Psoas muscle (tissue), 8 donors: Measurements from ENCODE around the gene HYLS1. TPM values are rescaled to one million over a fixed set of nuclear protein-coding genes. Genes with fewer than 3 reads are reported as not detected.

ENCODE experiments used
- ATAC-seq, 4 donors: fragments of 200-7000 bp; cut with Tn5 transposase; one replicate each; pipeline ENCODE4 v1.9.1; 2020; ENCODE audit warnings: moderate library complexity in 3 of 4, mild to moderate bottlenecking in 2 of 4
- DNase-seq, 2 donors: peaks; one replicate each; pipeline ENCODE4 v3.0.0-alpha.2; 2020
- H3K27ac ChIP-seq: fragments of 200-600 bp; one replicate; pipeline ENCODE4 v1.8.0; 2022
- H3K27me3 ChIP-seq, 3 donors: fragments of 200-600 bp in 1 of 3; one replicate each; pipeline versions ENCODE4 v1.6.1 to v1.8.0; 2013 to 2022; ENCODE audit warnings: low read length in 2 of 3, mild to moderate bottlenecking in 2 of 3, moderate library complexity in 1 of 3; ENCODE audit not compliant: insufficient read depth in 3 of 3
- H3K36me3 ChIP-seq, 2 donors: fragments of 200-600 bp in 1 of 2; one replicate each; pipeline versions ENCODE4 v1.6.1 to v1.8.0; 2013 to 2022; ENCODE audit warnings: low read depth in 1 of 2, mild to moderate bottlenecking in 1 of 2, moderate library complexity in 1 of 2; ENCODE audit not compliant: insufficient read depth in 1 of 2
- H3K4me1 ChIP-seq: fragments of 200-600 bp; one replicate; pipeline ENCODE4 v1.8.0; 2022
- H3K4me3 ChIP-seq: fragments of 200-600 bp; one replicate; pipeline ENCODE4 v1.8.0; 2022; ENCODE audit warnings: mild to moderate bottlenecking
- H3K9me3 ChIP-seq: fragments of 200-600 bp; one replicate; pipeline ENCODE4 v1.8.0; 2022
- WGBS, 3 donors: extraction: QIAGEN DNeasy Blood & Tissue Kit; methylation state at CpG; one replicate each; pipeline versions ENCODE4 v1.1.6 to v1.1.7; 2013; 5-methylcytosine and 5-hydroxymethylcytosine counted together
- intact Hi-C, 2 donors: fragments of 100-400 bp; cut with DNase I; formaldehyde crosslinking; loops; one replicate each; pipeline versions ENCODE4 v1.11.0 to v1.14.2; 2022
- polyA plus RNA-seq, 3 donors: library from polyadenylated mRNA; stranded (reverse); fragments of 200-250 nt; gene quantifications; one replicate each; pipeline ENCODE4 v1.2.3, GENCODE V29; 2013
- total RNA-seq, 4 donors: library from RNA; stranded (reverse); fragmentation: NEBNext Ultra II Directional in 2 of 4; extraction: Animal tissue kit (Norgen Biotek cat#: 25700) in 2 of 4; gene quantifications; one replicate each; pipeline versions ENCODE4 v1.2.1 to v1.2.4, GENCODE V29; 2021 to 2023
- TF ChIP-seq, protein P1 (sequence below): fragments of 200-600 bp; IDR thresholded peaks from one replicate; pipeline ENCODE4 v1.8.0; 2022; ENCODE audit warnings: antibody characterized with exemption
- donor health status: healthy with polysubstance abuse.
- donor health status: DM: no; HTN: no; CAD: no; lungs with moderate emphysema.
- donor health status: Bipolar disorder and iron deficiency.
- donor health status: healthy.
- donor health status: DM: yes; HTN: yes; CAD: no.
- donor health status: DM: no; HTN: no; CAD: no.
- donor health status: DM: no; HTN: no; CAD: no.
- donor health status: DM: yes; HTN: yes; CAD: no.

Gene HYLS1
- total and polyA plus RNA-seq, 7 donors = 1.8 to 7.2 (median 3.8) TPM

DNA sequence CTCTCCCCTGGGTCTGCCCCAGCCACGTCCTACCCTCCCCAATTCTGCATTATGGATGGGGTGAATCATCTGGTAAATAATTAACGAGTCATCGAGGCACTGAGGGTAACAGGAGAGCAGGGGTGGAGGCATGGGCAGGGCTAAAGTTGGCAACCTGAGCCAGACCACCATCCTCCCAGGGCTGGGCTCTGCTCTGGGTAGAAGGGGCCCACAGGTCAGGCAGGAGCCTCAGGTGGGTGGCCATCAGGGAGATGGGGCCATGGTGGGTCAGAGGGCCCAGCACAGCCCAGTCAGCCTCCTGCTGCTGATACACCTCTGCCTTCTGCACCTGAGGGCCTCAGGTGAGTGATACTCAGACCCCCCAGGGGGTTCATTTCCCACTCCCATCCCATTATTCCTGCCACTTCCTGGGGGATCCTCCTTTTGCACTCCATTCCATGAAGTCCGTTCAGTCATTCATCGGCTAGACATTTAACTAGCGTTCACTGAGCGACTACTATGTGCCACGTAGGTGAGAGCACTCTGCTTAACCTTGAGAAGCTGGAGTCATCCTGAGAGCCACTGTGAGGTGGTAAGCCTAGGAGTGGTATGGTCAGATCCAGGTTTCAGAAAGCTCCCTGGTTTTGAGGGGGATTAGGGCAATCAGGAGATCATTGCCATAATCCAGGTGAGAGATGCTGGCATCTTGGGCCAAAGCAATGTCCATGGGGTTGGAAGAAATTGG is 58.5 kb downstream of the HYLS1 start, which contains the start of gene VSIG10L2:
TSS of gene VSIG10L2 (plus strand) at position 248 of the 724 bp plus-strand sequence. CDS start at position 260, 12 bp downstream.
- Histone ChIP-seq H3K27me3 (no peaks in the 10 kb centered on the region), H3K9me3 (no peaks in the 10 kb centered on the region), H3K36me3 (no peaks in the 10 kb centered on the region), H3K4me1 (no peaks in the 10 kb centered on the region), H3K4me3 (no peak within 1 kb of the TSS), H3K27ac (no peak within 1 kb of the TSS)
- DNase-seq (no peak), ATAC-seq (no peak)
- TF ChIP-seq, protein P1, sequence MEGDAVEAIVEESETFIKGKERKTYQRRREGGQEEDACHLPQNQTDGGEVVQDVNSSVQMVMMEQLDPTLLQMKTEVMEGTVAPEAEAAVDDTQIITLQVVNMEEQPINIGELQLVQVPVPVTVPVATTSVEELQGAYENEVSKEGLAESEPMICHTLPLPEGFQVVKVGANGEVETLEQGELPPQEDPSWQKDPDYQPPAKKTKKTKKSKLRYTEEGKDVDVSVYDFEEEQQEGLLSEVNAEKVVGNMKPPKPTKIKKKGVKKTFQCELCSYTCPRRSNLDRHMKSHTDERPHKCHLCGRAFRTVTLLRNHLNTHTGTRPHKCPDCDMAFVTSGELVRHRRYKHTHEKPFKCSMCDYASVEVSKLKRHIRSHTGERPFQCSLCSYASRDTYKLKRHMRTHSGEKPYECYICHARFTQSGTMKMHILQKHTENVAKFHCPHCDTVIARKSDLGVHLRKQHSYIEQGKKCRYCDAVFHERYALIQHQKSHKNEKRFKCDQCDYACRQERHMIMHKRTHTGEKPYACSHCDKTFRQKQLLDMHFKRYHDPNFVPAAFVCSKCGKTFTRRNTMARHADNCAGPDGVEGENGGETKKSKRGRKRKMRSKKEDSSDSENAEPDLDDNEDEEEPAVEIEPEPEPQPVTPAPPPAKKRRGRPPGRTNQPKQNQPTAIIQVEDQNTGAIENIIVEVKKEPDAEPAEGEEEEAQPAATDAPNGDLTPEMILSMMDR = no peak
- 85 to 90% (median 88%) methylated on average over 8 of the region's 8 CpGs for WGBS, 3 donors
- intact Hi-C loops = loop anchor here in 1 of 2 donors (10.0 kb wide), 2 partner anchors 119 to 169 kb away; partner anchors contain the start of gene CDON

DNA sequence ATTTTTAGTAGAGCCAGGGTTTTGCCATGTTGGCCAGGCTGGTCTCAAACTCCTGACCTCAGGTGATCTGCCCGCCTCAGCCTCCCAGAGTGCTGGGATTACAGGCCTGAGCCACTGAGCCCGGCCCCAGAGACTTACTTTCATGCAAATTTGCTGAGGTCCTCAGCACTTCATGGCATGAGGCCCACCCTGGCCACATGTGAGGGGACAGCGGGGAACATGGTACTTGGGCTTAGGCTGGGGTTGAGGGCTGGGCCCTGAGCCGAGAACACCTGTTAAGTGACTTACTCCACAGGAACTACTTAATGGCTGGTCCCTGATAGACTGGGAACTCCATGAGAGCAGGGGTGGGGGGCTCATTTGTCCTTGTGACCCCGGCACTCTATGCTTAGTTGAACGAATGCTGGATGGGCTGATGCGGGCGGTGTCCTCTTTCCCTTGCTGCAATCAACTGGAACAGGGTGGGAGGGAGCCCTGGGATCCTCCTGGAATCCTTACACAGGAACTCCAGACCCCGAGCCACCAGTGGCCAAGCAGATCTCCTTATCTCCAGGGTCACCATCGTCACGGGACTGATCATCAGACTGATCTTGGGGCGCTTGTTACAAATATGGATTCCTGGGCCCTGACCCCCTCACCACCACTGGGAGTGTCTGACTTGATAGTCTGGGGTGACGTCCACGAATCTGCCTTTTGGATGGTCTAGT is 59.4 kb downstream of the HYLS1 start:
- DNase-seq (no peak), ATAC-seq (no peak)
- intact Hi-C loops = loop anchor here in 1 of 2 donors (10.0 kb wide), 2 partner anchors 118 to 168 kb away; partner anchors contain the start of gene CDON

DNA sequence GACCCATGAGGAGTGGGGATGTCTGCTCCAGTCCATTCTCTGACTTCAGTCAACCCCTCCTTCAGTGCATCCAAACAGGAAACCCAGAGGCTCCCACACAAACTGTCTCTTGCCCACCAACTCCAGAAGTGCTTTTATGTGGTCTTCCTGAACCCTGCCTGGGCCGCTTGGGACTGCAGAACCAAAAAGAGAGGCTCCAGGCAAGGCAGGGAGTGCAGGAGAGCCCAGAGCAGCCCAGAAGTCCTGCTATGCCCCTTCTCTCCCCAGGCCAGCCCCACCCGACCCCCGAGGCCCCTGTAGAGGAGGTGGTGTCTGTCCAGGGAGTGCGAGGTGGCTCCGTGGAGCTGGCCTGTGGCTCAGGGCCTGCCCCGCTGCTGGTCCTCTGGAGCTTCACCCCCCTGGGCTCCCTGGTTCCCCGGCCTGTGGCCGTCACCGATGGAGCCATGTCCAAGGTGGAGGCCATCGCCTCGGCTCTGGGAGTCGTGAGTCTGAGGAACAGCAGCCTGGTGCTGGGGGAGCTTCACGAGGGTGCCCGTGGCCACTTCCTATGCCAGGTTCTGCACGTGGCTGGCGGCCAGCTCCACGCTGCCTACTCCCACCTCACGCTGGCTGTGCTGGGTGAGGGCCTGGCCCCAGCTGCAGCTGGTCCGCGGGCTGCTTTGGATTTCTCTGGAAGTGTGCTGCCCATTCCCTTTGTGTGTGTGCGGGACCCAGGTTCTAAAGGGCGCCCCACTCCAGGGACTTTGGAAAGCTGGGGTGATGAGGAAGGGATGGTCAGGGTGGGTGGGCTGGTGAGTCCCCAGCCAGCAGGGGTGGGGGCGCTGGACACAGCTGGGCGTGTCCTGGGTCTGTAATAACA is 60.2 kb downstream of the HYLS1 start:
- no peak overlapping the region for H3K4me3 ChIP-seq
- no peak overlapping the region for H3K27ac ChIP-seq
- H3K9me3 ChIP-seq = no peaks in the 10 kb centered on the region
- no peaks in the 10 kb centered on the region for H3K4me1 ChIP-seq
- ATAC-seq (no peak), DNase-seq (no peak)
- intact Hi-C loops = loop anchor here in 1 of 2 donors (10.0 kb wide), 2 partner anchors 117 to 167 kb away; partner anchors contain the start of gene CDON
- H3K27me3 ChIP-seq = no peaks in the 10 kb centered on the region
- H3K36me3 ChIP-seq = no peaks in the 10 kb centered on the region
- WGBS, 3 donors = 82 to 84% (median 82%) methylated on average over 23 to 24 of the region's 24 CpGs
- TF ChIP-seq, protein P1 = no peak

More for the DNA sequence above, 59.4 kb downstream of the HYLS1 start:
- Histone ChIP-seq H3K27me3 (no peaks in the 10 kb centered on the region), H3K27ac (no peak overlapping the region), H3K4me3 (no peak overlapping the region), H3K4me1 (no peaks in the 10 kb centered on the region), H3K9me3 (no peaks in the 10 kb centered on the region), H3K36me3 (no peaks in the 10 kb centered on the region)
- TF ChIP-seq, protein P1 = no peak
- WGBS, 3 donors = 91 to 93% (median 92%) methylated on average over 14 of the region's 14 CpGs

DNA sequence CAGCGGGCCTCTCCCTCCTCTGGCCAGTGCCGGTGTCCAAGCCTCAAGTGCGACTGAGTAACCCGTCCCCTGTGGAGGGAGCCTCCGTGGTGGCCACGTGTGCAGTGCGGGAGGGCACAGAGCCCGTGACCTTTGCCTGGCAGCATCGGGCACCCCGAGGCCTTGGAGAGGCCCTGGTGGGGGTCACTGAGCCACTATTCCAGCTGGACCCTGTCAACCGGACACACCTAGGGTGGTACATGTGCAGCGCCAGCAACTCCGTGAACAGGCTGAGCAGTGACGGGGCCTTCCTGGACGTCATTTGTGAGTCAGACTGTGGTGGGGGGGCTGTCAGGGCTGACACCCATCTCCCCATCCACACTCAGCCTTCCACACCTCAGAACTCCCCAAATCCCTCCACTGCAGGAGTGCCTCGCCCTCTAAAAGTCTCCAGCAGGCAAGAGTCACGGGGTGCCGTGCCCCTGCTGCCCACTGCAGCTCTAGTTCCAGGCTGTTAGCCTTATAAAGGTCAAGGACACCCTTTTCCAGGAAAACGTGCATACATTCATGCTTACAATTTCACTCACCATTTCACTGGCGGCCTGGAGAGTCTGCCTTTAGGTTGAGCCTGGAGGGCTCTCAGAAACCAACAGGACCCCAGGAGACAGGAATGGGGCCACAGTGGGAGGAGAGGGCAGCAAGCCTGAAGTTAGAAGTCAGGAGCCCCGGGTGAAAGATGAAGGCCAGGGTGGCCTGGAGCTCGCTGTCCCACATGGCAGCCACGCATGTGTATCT is 61.0 kb downstream of the HYLS1 start:
- Histone ChIP-seq H3K4me1 (no peaks in the 10 kb centered on the region), H3K4me3 (no peak overlapping the region), H3K36me3 (no peaks in the 10 kb centered on the region), H3K27ac (no peak overlapping the region), H3K9me3 (no peaks in the 10 kb centered on the region), H3K27me3 (no peaks in the 10 kb centered on the region)
- intact Hi-C loops = loop anchor here in 1 of 2 donors (10.0 kb wide), 2 partner anchors 116 to 166 kb away; partner anchors contain the start of gene CDON
- WGBS, 3 donors = 84 to 90% (median 88%) methylated on average over 23 of the region's 23 CpGs
- no peak for ATAC-seq
- TF ChIP-seq, protein P1 = no peak
- no peak for DNase-seq
